ENCODE data around the gene ZNF473. TPM values are rescaled to one million over a fixed set of nuclear protein-coding genes. Genes with fewer than 3 reads are reported as not detected.

The ZNF473 gene
- total RNA-seq, 1 experiment from 2014 or later = 19.0 TPM

DNA sequence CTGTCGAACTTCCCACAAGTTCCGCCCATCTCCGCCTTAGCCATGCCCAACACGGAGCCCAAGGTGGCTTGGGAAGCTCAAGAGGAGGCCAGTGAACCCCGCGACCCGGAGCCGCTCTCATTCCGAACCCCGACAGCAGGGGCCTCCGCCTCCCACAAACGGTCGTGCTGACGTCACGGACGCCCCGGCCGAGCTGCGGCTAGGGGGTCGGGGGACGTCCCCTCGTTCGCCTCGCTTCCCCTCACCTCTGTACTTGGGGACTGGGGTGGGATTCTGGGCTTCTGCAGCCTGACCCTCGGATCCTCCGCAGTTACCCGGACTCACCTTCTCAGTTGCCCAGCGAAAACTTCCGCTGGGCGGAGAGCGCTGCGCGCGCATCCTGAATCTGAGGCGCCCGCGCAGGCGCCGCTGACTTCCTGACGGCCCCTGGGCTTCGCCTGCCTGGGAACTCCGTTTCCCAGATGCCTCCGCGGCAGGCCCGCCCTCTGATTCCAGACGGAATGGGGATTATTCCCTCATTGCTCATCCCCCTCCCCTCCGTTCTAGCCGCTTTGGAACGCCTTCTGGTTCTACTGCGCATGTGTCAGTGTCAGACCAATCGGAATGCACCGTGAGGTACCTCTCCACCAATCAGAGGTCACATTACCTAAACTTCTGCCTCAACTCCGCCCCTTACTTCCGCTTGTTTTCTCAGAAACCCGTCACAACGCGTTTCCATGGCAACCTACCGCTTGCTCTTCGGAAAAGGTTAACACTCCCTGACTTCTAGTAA lies 597 bp upstream of the ZNF473 start, which contains the start of gene VRK3:
TSS of gene VRK3 (minus strand) at position 351 of the 772 bp plus-strand sequence. CDS start 9,210 bp downstream, outside the sequence.
- H3K4me1 ChIP-seq (ENCODE audit: insufficient read depth, low read length) = peaks cover 3% of the 10 kb centered on the region; the same call in 1 of the 2 replicates
- peak within 1 kb of the TSS; percentile 93 for H2AFZ ChIP-seq (ENCODE audit: low read length)
- H4K91ac ChIP-seq (ENCODE audit: insufficient read length, low read depth, low read length) = no peak within 1 kb of the TSS
- Mint-ChIP-seq H3K36me3 (ENCODE audit: insufficient read depth in 1 of 3, low read depth in 3 of 3) (peaks cover 4 to 17% (median 9%) of the 10 kb centered on the region in 3 experiments), H3K27ac (peak within 1 kb of the TSS; percentile 95 to 100 (median 95)), H3K27me3 (ENCODE audit: low read depth) (peaks cover 5% of the 10 kb centered on the region), H3K4me1 (peaks cover 12 to 16% of the 10 kb centered on the region in 2 experiments), H3K4me3 (peak within 1 kb of the TSS; percentile 97 to 99), H3K9me3 (peaks cover 2 to 11% of the 10 kb centered on the region in 2 experiments; a peak in 4 of 5 replicates)
- no peak within 1 kb of the TSS for H3K56ac ChIP-seq (ENCODE audit: insufficient read length, low read depth, low read length)
- peak; percentile 99 for DNase-seq
- no peaks in the 10 kb centered on the region for H3K27me3 ChIP-seq (ENCODE audit: insufficient read depth, low read length)
- H3T11ph ChIP-seq (ENCODE audit: low read length) = no peak within 1 kb of the TSS
- no peaks in the 10 kb centered on the region for H4K20me1 ChIP-seq (ENCODE audit: control insufficient read depth, insufficient read depth, insufficient read length)
- H3K79me1 ChIP-seq (ENCODE audit: insufficient read depth, low read depth, low read length, poor library complexity, severe bottlenecking) = peaks cover 7% of the 10 kb centered on the region
- H3K4ac ChIP-seq (ENCODE audit: low read depth, low read length) = no peak within 1 kb of the TSS
- H3K27ac ChIP-seq (ENCODE audit: insufficient read length, low read depth, low read length) = no peak within 1 kb of the TSS
- H3K4me2 ChIP-seq (ENCODE audit: insufficient read depth, insufficient read length, low read length) = peak within 1 kb of the TSS; percentile 97
- H3K9ac ChIP-seq (ENCODE audit: extremely low read depth, insufficient read length, low read length) = peak within 1 kb of the TSS; percentile 81
- TF ChIP-seq, protein P1, sequence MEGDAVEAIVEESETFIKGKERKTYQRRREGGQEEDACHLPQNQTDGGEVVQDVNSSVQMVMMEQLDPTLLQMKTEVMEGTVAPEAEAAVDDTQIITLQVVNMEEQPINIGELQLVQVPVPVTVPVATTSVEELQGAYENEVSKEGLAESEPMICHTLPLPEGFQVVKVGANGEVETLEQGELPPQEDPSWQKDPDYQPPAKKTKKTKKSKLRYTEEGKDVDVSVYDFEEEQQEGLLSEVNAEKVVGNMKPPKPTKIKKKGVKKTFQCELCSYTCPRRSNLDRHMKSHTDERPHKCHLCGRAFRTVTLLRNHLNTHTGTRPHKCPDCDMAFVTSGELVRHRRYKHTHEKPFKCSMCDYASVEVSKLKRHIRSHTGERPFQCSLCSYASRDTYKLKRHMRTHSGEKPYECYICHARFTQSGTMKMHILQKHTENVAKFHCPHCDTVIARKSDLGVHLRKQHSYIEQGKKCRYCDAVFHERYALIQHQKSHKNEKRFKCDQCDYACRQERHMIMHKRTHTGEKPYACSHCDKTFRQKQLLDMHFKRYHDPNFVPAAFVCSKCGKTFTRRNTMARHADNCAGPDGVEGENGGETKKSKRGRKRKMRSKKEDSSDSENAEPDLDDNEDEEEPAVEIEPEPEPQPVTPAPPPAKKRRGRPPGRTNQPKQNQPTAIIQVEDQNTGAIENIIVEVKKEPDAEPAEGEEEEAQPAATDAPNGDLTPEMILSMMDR (conservative IDR thresholded peaks at IDR 0.05) = no peak; the same call in 2 of the 3 replicates
- H3K79me2 ChIP-seq (ENCODE audit: insufficient read depth, low read length) = peaks cover 2% of the 10 kb centered on the region; the same call in 1 of the 2 replicates
- H2BK120ac ChIP-seq (ENCODE audit: low read depth, low read length, poor library complexity, severe bottlenecking) = no peak within 1 kb of the TSS
- H4K5ac ChIP-seq (ENCODE audit: insufficient read length, low read depth, low read length) = no peak within 1 kb of the TSS
- H2BK20ac ChIP-seq (ENCODE audit: low read depth, low read length, poor library complexity, severe bottlenecking) = no peak within 1 kb of the TSS
- no peaks in the 10 kb centered on the region for H3K9me3 ChIP-seq (ENCODE audit: control insufficient read depth, low read depth, low read length)
- peak within 1 kb of the TSS; percentile 74 for H3K18ac ChIP-seq (ENCODE audit: insufficient read length, low read depth, low read length)
- H2AK5ac ChIP-seq (ENCODE audit: insufficient read length, low read length) = no peak within 1 kb of the TSS
- H2BK12ac ChIP-seq (ENCODE audit: insufficient read length, low read depth, low read length) = no peak within 1 kb of the TSS
- peaks cover 7% of the 10 kb centered on the region for H3K23me2 ChIP-seq (ENCODE audit: insufficient read length, low read depth, low read length, poor library complexity, severe bottlenecking)
- WGBS (ENCODE audit: extremely low coverage, insufficient read length, low lambda C conversion rate) = no CpG with 5 or more reads among the region's 59 CpGs
- no peak within 1 kb of the TSS for H2BK15ac ChIP-seq (ENCODE audit: low read depth, low read length)
- H3K23ac ChIP-seq (ENCODE audit: insufficient read length, low read depth, low read length) = no peak within 1 kb of the TSS
- H2BK5ac ChIP-seq (ENCODE audit: insufficient read length, low read length) = no peak within 1 kb of the TSS
- no peak within 1 kb of the TSS for H4K8ac ChIP-seq (replicated peaks; ENCODE audit: insufficient read length, low read depth, low read length)
- peak within 1 kb of the TSS; percentile 86; the same call in 1 of the 2 replicates for H3K14ac ChIP-seq (ENCODE audit: insufficient read depth, low read length)
